NCI-H146 treated with DMSO at 0.1 percent for 48 hours (cell line): Measurements from ENCODE around the gene SCYGR4.
"Not testable (repeated sequence)": the region's sequence is repeated elsewhere in the genome, so short reads cannot be mapped to it uniquely, and the experiment has no call there.

Experiments used
- DNase-seq: peaks from one replicate; lab custom pipeline; 2025; ENCODE audit not compliant: unreplicated experiment; lab: John Stamatoyannopoulos, UW

The SCYGR4 gene, protein sequence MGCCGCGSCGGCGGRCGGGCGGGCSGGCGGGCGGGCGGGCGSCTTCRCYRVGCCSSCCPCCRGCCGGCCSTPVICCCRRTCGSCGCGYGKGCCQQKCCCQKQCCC

GRCh38 chr2:227617316-227618230 lies at the start of gene SCYGR4:
SCYGR4 (plus strand) TSS chr2:227617498; CDS start chr2:227617498, 0 bp downstream.
- no peak for DNase-seq

DNA sequence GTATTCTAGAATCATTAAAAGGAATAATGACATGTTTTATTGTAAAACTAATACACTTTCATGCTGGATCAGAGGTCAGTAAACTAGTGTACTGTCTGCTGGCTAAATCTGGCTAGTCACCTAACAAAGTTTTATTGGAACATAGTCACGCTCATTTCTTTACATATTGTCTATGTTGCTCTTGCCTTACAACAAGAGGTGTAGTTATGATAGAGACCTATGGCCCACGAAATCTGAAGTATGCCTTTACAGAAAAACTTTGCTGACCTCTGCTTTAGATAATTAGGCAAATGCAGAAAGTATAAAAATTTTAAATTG lies 48.5 kb upstream of the SCYGR4 start:
- no peak for DNase-seq

GRCh38 chr2:227570615-227571014 lies 46.7 kb upstream of the SCYGR4 start:
- no peak for DNase-seq

DNA sequence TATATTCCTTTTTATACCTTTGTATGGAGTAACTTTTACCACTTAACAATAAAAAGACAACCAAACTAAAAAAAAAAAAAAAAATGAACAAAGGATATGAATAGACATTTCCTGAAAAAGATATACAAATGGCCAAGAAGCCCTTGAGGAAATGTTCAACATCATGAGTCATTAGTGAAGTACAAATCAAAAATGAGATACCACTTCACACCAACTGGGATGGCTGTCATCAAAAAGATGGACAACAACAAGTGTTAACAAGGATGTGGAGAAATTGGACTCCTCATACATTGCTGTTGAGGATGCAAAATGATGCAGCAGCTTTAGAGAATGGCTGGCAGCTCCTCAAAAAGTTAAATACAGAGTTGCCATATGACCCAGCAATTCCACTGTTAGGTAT lies 41.2 kb upstream of the SCYGR4 start:
- no peak for DNase-seq

DNA sequence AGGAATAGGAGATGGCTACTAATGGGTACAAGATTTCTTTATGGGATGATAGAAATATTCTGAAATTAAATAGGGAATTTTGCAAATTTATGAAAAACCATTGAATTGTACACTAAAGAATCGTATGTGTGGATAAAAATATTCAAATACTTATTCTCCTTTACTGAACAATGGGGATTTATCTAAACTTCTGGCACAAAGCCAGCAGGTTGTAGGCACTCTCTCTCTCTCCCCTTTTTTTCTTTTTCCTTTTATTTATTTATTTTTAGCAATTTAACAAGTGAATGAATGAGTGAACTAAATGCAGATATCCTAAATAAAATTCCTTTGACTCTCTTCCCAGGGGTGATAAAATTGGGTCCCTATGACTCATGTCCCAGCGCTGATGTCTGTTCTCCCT lies 40.5 kb upstream of the SCYGR4 start:
- DNase-seq, result no peak

DNA sequence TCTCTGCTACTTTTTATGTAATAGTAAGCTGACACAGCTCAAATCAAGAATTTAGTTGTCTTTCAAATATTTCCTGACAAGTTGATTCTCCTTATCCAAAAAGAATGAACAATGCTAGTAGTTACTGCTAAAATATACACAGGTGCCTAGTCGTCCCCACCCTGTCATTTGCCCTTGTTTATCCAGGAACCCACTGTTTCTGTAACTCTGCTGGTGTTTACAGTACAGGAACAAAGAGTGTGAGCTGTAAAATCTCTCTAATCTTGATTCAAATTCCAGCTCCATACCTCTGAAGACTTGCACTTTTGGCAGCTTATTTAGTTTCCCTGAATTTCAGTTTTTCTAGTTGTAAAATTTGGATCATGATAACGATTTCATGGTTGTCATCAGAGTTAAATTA lies 39.7 kb upstream of the SCYGR4 start:
- no peak for DNase-seq

DNA sequence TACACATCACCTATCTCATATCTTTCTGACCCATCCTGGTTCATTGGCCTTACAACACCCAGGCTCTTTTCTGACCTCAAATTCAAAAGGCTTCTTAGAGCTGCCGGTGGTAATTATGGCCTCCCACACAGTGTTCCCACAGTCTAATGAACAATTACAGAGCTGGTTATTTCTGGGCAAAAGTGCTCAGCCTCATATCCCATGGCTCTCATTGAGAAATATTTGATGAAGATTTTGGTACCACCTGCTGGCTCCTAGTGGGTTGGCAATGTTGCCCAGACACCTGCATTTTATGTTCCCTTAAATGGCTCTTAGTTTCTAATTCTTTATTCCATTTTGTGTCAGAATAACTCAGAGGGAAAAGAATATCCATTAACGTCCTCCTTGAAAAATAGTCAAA lies 38.7 kb upstream of the SCYGR4 start:
- no peak for DNase-seq

DNA sequence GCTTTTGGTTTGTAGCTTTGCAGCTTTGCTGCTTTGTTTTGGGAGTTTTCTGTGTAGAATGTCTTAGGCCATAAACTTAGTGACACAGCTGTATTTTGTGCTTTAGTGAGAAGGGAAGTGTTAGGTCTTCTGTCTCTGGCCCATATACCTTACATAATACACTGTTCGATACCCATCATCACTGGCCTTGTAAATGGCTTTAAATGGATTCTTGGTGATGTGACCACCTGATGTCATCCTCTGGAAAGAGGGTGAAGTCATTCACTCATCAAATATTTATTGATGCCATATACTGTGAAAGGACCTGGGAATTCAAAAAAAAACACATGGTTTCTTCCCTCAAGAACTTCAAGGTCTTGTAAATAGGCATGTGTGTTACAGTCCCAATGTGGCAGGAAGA lies 37.5 kb upstream of the SCYGR4 start:
- DNase-seq, result no peak

- no peak for DNase-seq
These were observed 34.9 kb upstream of the SCYGR4 start for GRCh38 chr2:227582369-227582768.

DNA sequence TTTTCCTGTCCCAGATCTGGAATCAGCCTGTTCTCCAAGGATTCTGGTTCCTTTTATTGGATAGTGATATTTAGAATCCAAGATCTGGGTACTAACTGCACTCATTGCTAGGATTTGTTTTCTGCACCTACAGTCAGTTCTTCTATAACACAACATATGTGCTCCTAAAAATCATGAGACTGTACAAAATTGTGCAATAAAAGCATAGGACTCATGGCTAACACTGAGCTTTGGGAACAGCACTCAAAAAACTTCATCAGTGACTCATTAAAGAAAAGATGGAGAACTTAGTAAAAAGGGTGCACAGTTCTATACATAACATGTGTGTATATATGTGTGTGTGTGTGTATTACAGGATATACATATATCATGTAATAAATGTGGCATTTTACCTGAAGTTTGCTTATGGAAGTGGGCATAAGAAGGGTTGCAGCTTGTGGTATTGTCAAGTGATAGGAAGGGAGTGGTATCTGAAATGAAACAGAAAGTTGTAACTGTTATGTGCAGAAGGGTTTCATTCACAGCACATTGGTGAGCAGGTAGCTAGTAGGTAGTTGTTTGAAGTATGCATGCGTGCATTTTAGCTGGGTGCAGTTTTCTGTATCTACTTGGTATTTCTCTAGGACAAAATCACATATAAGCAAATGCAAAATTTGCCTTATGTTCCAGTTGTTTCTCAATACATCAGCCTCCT lies 24.5 kb upstream of the SCYGR4 start:
- DNase-seq, result no peak

DNA sequence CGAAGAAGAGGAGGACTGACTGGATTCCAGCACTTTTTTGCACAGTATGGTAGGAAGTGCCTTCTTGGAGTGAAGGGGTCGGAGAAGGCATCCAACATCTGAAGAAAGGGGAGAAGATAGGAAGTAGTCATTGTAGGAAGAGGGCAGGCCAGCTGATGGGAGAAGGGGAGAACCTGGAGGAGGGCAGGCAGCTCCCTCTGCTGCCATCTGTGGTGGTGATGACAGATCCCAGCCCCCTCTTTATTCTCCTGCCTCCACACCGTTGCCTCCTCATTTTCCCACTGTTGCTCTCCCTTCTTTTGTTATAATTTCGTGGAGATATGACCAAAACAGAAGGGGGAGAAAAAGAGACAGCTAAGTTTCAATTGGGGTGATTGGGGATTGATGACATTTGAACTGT lies 21.5 kb upstream of the SCYGR4 start:
- DNase-seq, result no peak

- no peak for DNase-seq
These were observed 20.3 kb upstream of the SCYGR4 start for GRCh38 chr2:227597036-227597435.

DNA sequence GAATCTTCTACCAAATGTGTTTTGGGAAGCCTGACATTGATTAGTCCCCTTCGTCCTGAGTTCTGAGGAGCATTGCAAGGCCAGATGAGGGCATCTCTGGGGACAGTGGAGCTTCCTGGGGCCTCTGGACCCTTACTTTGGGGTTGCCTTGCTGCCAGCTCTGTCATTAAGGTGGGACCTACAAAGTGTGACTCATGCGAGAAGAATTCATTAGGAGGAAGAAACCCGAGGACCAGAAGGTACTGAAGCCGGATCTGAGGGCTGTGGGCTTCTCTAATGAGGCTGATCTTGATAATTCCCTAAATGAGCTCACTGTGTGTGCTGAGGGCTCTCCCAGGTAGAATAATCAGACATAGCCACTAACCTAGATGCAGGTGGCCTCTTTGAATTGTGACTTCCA lies 19.3 kb upstream of the SCYGR4 start:
- DNase-seq, result no peak

GRCh38 chr2:227598835-227599503 lies 18.3 kb upstream of the SCYGR4 start, which contains the start of gene SCYGR2:
SCYGR2 (plus strand) TSS chr2:227598893; CDS start chr2:227598893, 0 bp downstream.
- DNase-seq, result not testable (repeated sequence)

DNA sequence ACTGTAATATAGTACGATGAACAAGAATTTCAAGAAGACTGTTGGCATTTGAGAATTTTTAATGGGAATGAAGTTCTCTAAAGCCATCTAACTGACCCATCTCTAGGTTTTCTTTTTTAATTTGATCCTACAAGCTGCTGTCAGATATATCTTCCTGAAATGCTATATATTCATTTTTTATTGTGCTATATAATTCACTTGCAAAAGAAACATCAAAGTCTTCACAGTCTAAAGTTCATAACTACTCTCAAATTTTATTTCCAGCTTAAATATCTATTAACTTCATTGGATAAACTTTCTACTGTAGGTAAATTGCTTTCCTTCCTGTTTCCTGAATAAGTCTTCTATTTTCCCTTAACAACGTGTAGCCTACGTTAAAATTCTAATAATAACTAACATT lies 14.9 kb upstream of the SCYGR4 start:
- DNase-seq, result no peak

DNA sequence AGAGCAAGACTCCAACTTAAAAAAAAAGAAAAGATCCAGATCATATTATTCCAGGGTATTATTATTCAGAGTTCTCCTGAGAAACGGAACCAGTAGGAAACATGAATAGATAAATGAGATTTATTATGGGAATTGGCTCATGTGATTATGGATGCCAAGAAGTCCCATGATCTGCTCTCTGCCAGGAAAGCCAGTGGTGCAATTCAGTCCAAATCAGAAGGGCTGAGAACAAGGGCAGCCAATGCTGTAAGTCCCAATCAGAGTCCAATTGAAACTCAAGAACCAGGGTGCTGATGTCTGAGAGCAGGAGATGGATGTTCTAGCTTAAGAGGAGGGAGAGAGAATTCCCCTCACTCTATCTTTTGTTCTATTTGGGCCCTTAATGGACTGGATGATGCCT lies 10.8 kb upstream of the SCYGR4 start:
- no peak for DNase-seq

DNA sequence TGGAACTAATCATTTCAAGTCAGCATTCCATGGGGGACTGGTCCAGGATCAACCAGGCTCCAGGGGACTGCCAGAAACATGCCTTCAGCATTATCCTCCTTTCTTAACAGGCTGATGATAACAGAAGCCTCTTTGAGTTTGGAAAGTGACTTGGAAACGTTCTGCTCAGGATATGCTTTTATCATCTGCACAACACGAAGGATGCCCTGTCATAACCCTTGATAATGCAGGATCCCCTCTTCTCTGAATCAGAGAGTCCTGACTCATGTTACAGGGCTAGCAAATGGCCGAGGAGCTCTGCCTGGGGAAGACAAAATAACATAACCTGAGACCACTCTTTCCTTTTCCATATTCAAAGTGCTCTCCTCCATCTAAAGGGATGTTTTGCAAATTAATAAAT lies 9.4 kb upstream of the SCYGR4 start:
- no peak for DNase-seq

- no peak for DNase-seq
These were observed 8.5 kb upstream of the SCYGR4 start for GRCh38 chr2:227608561-227609338.

DNA sequence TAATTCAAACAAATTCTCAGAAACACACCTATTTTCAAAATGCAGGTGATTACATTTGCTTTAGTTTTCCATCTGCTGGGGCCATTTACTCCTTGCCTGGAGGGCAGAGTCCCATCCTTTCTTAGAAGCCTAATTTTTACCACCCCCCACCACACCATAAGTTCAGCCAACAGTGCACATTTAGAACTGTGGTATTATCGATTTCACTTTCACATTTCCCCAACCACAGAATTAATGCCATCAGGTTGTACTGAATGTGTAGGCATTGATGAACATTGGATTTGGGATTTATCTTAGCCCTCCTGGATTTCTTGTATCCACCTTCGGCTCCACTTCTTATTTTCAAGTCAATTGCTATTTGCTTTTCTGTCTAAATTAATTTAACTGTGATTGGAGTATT lies 7.2 kb upstream of the SCYGR4 start:
- DNase-seq, result no peak

DNA sequence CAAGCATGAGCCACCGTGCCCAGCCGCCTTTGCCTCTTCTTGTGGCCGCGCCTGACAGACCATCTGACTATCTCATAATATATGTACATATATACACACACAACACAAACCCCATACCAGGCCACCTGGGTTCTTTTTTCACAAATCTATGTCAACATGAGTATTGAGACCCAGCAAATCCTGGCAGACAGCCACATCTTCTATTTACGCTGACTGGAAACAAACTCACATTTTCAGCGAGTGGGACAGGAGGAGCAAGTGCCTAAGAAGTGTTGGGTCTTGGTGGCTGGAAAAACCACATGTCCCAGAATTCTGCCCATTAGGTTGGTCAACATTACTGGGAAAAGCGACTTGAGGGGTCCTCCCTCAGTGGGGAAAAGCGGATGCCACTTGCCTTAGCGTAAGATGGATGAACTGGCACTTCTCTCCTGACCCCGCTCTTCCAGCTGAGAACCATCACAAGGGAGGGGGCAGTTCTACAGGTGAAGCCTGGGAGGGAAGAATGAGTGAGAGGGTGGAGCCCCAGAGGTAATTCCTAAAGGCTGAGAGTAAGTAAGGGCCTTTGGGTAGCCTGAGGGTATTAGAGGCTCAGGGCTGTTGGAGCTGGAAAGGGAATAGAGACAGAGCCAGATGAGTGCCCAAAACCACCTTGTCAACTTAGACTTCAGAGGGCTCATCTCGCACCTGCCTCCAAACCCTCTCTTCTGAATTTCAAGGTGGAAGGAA lies 4.6 kb upstream of the SCYGR4 start:
- DNase-seq, result no peak
